Neutrophil (primary cell): ENCODE measurements around the gene HOXA5.

Experiments
- H3K27ac ChIP-seq: fragments of 200-600 bp; sonication (generic); 2 replicates; pipeline ENCODE4 v1.5.1; 2016; ENCODE audit warnings: mild to moderate bottlenecking, moderate library complexity
- H3K27me3 ChIP-seq: fragments of 200-600 bp; sonication (generic); 2 replicates; pipeline ENCODE4 v1.6.0; 2016; ENCODE audit warnings: mild to moderate bottlenecking
- H3K36me3 ChIP-seq: fragments of 200-600 bp; sonication (generic); 2 replicates; pipeline ENCODE4 v1.5.1; 2017
- H3K4me1 ChIP-seq, 2 experiments: fragments of 200-600 bp in 1 of 2; sonication (generic) in 1 of 2; 1 replicate in 1 of 2; 2 replicates in 1 of 2; pipeline versions ENCODE4 v1.5.1 to v1.6.1; 2013 to 2016; ENCODE audit warnings: low read depth in 1 of 2, low read length in 1 of 2, mild to moderate bottlenecking in 1 of 2, moderate library complexity in 1 of 2; ENCODE audit not compliant: control insufficient read depth in 1 of 2, insufficient read depth in 1 of 2
- H3K4me3 ChIP-seq, 2 experiments: fragments of 200-600 bp in 1 of 2; sonication (generic) in 1 of 2; 1 replicate in 1 of 2; 2 replicates in 1 of 2; pipeline ENCODE4 v1.5.1; 2013 to 2016; ENCODE audit warnings: low read depth in 1 of 2, low read length in 1 of 2, mild to moderate bottlenecking in 1 of 2, moderate library complexity in 1 of 2
- H3K9me3 ChIP-seq: fragments of 200-600 bp; sonication (generic); 2 replicates; pipeline ENCODE4 v1.5.1; 2016
- CTCF ChIP-seq: fragments of 200-600 bp; sonication (generic); IDR thresholded peaks from 2 replicates; pipeline ENCODE4 v1.5.1; 2016; ENCODE audit warnings: antibody characterized with exemption

The HOXA5 gene

GRCh38 chr7:27179503-27180430 is 36.3 kb upstream of the HOXA5 start:
- no peak overlapping the region for H3K27ac ChIP-seq
- H3K27me3 ChIP-seq: peaks cover 100% of the 10 kb centered on the region
- no peaks in the 10 kb centered on the region for H3K9me3 ChIP-seq
- peak; percentile 82 for TF ChIP-seq CTCF
- peak overlapping the region in 1 of 2 experiments; percentile 30 for H3K4me3 ChIP-seq
- H3K4me1 ChIP-seq: peaks cover 17 to 27% of the 10 kb centered on the region in 2 experiments
- H3K36me3 ChIP-seq: no peaks in the 10 kb centered on the region

- peaks cover 100% of the 10 kb centered on the region for H3K27me3 ChIP-seq
- H3K27ac ChIP-seq: no peak overlapping the region
- no peak for TF ChIP-seq CTCF
- no peak overlapping the region for H3K4me3 ChIP-seq
- H3K4me1 ChIP-seq: peaks cover 16 to 26% of the 10 kb centered on the region in 2 experiments
- H3K9me3 ChIP-seq: no peaks in the 10 kb centered on the region
- H3K36me3 ChIP-seq: no peaks in the 10 kb centered on the region
Observed at GRCh38 chr7:27179030-27179429, 35.5 kb upstream of the HOXA5 start.

- Histone ChIP-seq H3K4me1 (peaks cover 13 to 27% of the 10 kb centered on the region in 2 experiments), H3K36me3 (no peaks in the 10 kb centered on the region), H3K27me3 (peaks cover 100% of the 10 kb centered on the region), H3K27ac (no peak overlapping the region), H3K9me3 (no peaks in the 10 kb centered on the region), H3K4me3 (no peak overlapping the region)
- TF ChIP-seq CTCF: no peak
Observed at GRCh38 chr7:27178366-27178765, 34.9 kb upstream of the HOXA5 start.

GRCh38 chr7:27177795-27178320 is 34.4 kb upstream of the HOXA5 start:
- Histone ChIP-seq H3K4me1 (peaks cover 18 to 27% of the 10 kb centered on the region in 2 experiments), H3K27ac (no peak overlapping the region)

More at GRCh38 chr7:27177795-27178320, 34.4 kb upstream of the HOXA5 start:
- no peak for TF ChIP-seq CTCF
- Histone ChIP-seq H3K9me3 (no peaks in the 10 kb centered on the region), H3K27me3 (peaks cover 100% of the 10 kb centered on the region), H3K4me3 (no peak overlapping the region), H3K36me3 (no peaks in the 10 kb centered on the region)
